Ramos (cell line): ENCODE results near the gene FURIN.
"Not testable (repeated sequence)": the region's sequence is repeated elsewhere in the genome, so short reads cannot be mapped to it uniquely, and the experiment has no call there.

ENCODE experiments used
- in situ Hi-C: fragments of 300-500 bp; cut with MboI; formaldehyde crosslinking; loops from one replicate; pipeline ENCODE4 v1.14.3; 2022; ENCODE audit warnings: low sequenced_read_pairs; ENCODE audit not compliant: unreplicated experiment

Gene FURIN

GRCh38 chr15:90868261-90868689 lies at the start of gene FURIN:
Gene FURIN (plus strand): TSS chr15:90868588. CDS start chr15:90875741, 7,153 bp downstream.
- in situ Hi-C loops: no loop called here

GRCh38 chr15:90819390-90819789 lies 49.0 kb upstream of the FURIN start:
- in situ Hi-C loops: no loop called here

DNA sequence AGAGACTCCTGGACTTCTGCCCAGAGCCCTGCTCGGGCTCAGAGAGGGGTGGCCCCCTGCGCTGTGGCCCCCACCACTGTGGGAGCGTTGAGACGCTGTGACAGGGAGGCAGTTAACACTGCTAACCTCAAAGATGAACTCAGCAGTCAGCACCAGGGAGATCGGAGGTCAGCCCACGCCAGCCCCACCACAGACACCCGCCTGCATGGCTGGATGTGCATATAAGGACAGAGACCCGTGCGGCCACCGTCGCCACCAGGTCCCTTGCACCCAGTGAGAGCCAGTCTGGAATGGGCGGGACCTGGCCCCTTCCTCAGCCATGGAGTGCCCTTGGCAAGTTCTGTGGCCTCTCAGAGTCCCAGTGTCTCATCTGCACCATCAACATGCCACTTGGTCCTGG lies 48.5 kb upstream of the FURIN start:
- in situ Hi-C loops: no loop called here

DNA sequence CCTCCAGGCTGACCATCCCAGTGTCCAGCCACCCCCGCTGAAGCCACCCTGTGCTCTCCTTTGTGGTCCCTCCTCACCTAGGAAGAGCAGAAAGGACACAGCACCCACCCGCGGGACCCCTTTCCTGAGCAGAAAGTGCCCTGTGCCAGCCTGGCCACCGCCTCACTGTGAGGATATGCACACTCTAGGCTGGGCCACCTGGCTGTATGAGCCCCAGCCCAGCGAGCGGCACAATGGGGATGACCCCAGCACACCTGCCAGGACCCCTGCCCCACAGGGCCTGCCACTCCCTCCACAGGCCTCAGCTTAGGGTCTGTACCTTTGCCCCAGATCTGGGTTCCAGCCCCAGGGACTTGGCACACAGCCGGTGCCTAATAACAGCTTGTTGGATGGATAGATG lies 47.9 kb upstream of the FURIN start:
- in situ Hi-C loops: no loop called here

DNA sequence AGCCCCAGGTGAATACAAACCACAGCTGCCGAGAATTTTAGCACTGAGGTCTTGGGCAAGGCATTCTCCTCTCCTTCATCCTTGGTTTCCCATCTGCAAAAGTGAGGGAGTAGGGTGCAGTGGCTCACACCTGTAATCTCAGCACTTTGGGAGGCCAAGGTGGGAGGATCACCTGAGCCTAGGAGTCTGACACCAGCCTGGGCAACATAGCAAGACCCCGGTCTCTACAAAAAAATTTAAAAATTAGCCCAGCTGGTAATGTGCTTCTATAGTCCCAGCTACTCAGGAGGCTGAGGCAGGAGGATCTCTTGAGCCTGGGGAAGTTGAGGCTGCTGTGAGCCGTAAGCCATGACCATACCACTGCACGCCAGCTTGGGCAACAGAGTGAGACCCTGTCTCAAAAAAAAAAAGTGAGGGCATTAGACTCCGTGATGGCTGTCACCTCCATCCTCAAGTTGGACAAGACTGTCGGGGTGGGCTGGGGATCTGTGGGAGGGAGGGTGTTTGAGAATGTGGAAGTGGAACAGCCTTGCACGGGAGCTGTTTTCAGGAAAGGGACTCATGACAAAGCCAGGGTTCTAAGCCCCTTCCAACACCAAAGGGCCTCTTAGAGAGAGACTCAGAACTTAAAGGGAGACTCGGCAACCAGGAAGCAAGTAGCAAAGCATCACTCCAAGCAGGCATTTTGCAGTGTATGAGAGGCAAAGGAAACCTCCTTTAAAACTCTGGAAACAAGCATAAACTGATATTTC lies 46.0 kb upstream of the FURIN start:
- in situ Hi-C loops: no loop called here

GRCh38 chr15:90823455-90823974 lies 44.9 kb upstream of the FURIN start:
- in situ Hi-C loops: no loop called here

- in situ Hi-C loops: not testable (repeated sequence)
These were observed 43.1 kb upstream of the FURIN start for GRCh38 chr15:90825115-90825899.

DNA sequence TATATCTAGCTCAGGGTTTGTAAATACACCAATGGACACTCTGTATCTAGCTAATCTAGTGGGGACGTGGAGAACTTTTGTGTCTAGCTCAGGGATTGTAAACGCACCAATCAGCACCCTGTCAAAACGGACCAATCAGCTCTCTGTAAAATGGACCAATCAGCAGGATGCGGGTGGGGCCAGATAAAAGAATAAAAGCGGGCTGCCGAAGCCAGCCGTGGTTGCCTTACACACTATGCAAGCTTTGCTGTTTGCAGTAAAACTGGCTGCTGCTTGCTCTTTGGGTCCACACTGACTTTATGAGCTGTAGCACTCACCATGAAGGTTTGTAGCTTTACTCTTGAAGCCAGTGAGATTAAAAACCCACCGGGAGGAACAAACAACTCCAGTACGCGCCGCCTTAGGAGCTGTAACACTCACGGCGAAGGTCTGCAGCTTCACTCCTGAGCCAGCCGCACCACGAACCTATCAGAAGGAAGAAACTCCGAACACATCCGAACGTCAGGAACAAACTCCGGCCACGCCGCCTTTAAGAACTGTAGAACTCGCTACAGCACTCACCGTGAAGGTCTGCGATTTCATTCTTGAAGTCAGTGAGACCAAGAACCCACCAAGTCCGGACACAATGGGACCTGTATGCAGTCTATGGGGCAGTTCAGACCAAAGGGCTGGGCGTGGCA lies 42.0 kb upstream of the FURIN start:
- in situ Hi-C loops: not testable (repeated sequence)

- in situ Hi-C loops: no loop called here
These were observed 41.4 kb upstream of the FURIN start for GRCh38 chr15:90826886-90827435.

DNA sequence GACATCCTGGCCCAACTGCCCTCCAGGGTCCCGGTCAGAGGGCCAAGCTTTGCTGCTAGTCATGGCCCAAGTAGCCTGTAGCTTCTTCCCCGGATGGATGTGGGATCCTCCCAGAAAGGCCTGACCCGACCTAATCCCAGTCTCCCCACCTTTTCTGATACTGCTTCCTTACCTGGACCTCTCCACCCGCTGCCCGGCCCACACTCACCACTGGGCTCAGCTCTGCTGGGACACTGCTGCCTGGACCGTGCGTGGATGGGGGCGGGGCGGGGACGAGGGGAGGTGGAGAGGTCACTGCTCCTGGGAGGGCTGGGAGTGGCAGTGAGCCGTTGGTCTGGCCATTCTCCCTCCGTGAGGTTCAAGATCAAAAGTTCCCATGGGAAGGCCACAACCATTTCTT lies 40.3 kb upstream of the FURIN start:
- in situ Hi-C loops: no loop called here

GRCh38 chr15:90829126-90829525 lies 39.3 kb upstream of the FURIN start:
- in situ Hi-C loops: no loop called here

GRCh38 chr15:90829942-90830440 lies 38.4 kb upstream of the FURIN start:
- in situ Hi-C loops: no loop called here

GRCh38 chr15:90834626-90835025 lies 33.8 kb upstream of the FURIN start:
- in situ Hi-C loops: no loop called here

DNA sequence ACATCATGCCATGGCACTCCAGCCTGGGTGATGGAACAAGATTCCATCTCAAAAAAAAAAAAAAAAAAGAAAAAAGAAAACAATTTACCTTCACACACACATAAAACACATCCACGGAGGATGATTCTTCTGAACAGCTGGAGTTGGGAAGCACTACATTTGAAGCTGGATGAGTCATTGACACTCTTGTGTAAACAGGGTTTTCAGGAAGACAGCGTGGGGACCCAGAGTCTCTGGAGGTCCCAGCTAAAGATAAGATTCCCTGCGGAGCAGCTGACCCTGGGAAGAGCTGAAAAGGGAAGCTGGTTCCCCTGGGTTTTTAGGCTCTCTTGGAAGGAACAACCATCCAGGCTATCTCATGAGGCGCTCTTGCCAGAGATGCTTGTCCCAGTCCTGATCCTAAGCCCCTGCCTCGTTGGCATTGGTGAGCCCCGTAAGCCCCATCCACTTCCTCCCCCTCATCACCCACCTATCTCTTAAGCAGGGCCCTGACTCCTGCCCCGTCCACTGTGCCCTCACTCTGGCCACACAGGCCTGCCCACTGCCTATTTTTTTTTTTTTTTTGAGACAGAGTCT lies 32.0 kb upstream of the FURIN start:
- in situ Hi-C loops: no loop called here

DNA sequence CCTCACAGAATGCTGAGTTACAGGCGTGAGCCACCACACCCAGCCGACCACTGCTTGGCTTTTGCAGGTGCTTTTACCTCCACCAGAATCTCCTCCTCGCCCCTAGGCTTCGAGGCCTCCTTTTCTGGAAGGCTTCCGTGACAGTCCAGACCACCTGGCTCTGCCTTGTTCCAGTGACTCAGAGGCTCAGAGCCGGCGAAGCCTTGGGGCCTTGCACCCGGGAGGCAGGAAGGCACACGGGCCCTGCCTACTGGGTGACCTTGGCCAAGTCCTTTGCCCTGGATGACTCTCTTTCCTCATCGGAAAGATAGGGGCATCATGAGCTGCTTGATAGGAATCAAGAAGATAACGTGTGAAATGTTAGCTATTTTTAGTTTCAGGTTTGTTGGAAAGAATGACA lies 31.3 kb upstream of the FURIN start:
- in situ Hi-C loops: no loop called here

DNA sequence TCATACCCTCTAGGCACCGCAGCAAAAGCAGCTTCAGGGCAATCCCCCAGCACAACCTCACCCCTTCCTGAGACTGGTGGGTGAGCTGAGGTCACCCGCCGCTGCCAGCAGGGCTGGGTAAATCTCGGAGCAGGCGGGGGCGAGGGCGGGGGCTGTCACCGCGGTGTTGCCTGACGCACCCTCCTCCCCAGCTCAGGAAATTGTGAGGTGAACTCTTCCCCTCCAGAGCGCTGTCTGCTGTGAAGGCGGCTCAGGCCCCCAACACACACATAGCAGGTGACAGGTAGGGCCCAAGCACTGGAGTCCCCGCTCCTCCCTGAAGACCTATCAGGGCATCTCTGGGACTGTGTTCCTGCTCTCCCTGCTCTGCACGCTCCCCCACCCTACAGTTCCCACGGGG lies 30.2 kb upstream of the FURIN start:
- in situ Hi-C loops: no loop called here

GRCh38 chr15:90838544-90838943 lies 29.8 kb upstream of the FURIN start:
- in situ Hi-C loops: no loop called here

DNA sequence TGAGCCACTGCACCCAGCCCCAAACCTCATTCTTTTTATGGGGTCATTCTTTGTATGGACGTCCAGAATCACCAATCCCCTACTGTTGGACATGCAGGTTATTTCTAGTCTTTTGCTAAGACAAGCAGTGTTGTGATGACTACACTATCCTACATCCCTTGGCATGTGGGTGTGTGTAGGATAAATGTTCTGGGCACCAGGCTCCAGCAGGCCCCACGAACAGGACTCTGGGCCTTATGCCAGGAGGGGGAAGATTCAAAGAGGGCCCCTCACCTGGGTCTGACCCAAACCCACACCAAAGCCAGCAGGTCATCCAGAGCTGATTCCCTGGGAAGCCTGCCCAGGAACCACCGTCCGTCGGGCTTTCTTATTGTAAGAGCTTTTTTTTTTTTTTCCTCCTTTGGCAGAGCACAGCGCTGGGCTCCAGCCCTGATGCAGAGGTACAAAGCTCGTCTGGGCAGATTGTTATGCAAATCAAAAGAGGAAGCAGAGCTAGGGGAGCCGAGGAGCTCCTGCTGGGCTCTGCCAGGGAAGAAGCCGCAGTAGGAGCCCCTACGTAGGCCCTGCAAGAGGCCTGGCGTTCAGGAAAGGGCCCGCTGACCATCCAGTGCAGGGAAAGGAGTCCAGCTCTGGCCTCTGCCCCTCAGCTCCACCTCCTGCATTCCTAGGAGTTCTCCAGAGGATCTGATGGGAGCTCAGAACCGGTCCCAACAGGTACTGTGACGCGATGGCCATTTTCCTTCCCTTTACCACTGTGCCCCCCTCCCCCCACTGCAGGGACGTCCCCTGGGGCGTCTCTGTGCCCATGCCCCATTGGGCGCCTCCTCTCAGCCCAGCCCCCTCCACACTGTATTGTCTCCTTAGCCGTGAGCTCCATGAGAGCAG lies 29.0 kb upstream of the FURIN start:
- in situ Hi-C loops: no loop called here
